Natural killer cell treated with Interleukin-12 subunit alpha and Interleukin-12 subunit beta and Interleukin-15 and Interleukin-18, amount 100 ng/mL, for 72 hours (primary cell): ENCODE results near the gene SRC. TPM values are rescaled to one million over a fixed set of nuclear protein-coding genes. Genes with fewer than 3 reads are reported as not detected.

Experiments used
- ATAC-seq, 2 donors: fragments of 150-1000 bp; cut with Tn5 transposase in 1 of 2; sonication (Bioruptor Pico), chemical (Tn5 transposase) in 1 of 2; 2 replicates each; pipeline ENCODE4 v1.10.0; 2021
- DNase-seq: peaks from one replicate; pipeline ENCODE4 v3.0.0; 2022; ENCODE audit warnings: low spot score
- H3K27ac Mint-ChIP-seq, 2 donors: 1 replicate in 1 of 2; 2 replicates in 1 of 2; pipeline ENCODE4 v1.8.0; 2022; ENCODE audit warnings: mixed read lengths in 2 of 2, mild to moderate bottlenecking in 1 of 2, moderate library complexity in 1 of 2
- H3K27me3 Mint-ChIP-seq, 2 donors: 1 replicate in 1 of 2; 2 replicates in 1 of 2; pipeline ENCODE4 v1.8.0; 2022; ENCODE audit warnings: mixed read lengths in 2 of 2
- H3K36me3 Mint-ChIP-seq: one replicate; pipeline ENCODE4 v1.8.0; 2022; ENCODE audit warnings: mixed read lengths
- H3K4me1 Mint-ChIP-seq, 2 donors: 1 replicate in 1 of 2; 2 replicates in 1 of 2; pipeline ENCODE4 v1.8.0; 2022; ENCODE audit warnings: low read depth in 2 of 2, mixed read lengths in 2 of 2, mild to moderate bottlenecking in 1 of 2
- H3K4me3 Mint-ChIP-seq: one replicate; pipeline ENCODE4 v1.8.0; 2022; ENCODE audit warnings: mixed read lengths
- H3K9me3 Mint-ChIP-seq: 2 replicates; pipeline ENCODE4 v1.8.0; 2022; ENCODE audit warnings: mixed read lengths
- total RNA-seq, 2 donors: library from RNA; stranded (reverse); gene quantifications; one replicate each; pipeline ENCODE4 v1.2.3, GENCODE V29; 2022

The SRC gene
- total RNA-seq, 2 donors from 2014 or later, result 6.8 to 8.6 TPM

DNA sequence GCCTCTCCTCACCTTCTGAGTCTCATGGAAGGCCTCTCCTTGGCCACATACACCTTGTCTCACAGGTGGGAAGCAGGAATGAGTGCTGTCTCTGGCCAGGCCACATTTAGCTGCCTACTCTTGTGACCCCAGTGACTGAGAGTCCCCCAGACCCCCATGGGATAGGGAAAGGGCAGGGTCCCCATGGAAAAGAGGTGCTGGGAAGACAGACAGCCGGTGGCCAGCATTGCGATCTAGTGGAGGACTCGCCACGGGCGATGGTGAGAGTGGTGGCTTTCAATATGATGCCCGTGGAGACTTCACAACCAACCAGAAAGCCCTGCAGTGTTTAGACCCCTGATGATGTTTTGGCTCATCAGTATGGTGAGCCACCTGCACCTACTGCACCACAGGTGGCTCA, 36.6 kb upstream of the SRC start:
- Mint-ChIP-seq H3K27ac (peak overlapping the region in 1 of 2 donors; percentile 21), H3K9me3 (no peaks in the 10 kb centered on the region), H3K36me3 (no peaks in the 10 kb centered on the region), H3K4me3 (no peak overlapping the region), H3K4me1 (peaks cover 22 to 29% of the 10 kb centered on the region in 2 donors), H3K27me3 (no peaks in the 10 kb centered on the region)
- ATAC-seq (no peak), DNase-seq (no peak)

- no peak overlapping the region for H3K4me3 Mint-ChIP-seq
- DNase-seq, result no peak
- no peak for ATAC-seq
- no peaks in the 10 kb centered on the region for H3K27me3 Mint-ChIP-seq
- no peaks in the 10 kb centered on the region for H3K36me3 Mint-ChIP-seq
- H3K9me3 Mint-ChIP-seq, result no peaks in the 10 kb centered on the region
- H3K4me1 Mint-ChIP-seq, result peaks cover 20 to 30% of the 10 kb centered on the region in 2 donors
- H3K27ac Mint-ChIP-seq, result peak overlapping the region in 1 of 2 donors; percentile 23
These were observed 35.9 kb upstream of the SRC start for GRCh38 chr20:37309936-37310590.

DNA sequence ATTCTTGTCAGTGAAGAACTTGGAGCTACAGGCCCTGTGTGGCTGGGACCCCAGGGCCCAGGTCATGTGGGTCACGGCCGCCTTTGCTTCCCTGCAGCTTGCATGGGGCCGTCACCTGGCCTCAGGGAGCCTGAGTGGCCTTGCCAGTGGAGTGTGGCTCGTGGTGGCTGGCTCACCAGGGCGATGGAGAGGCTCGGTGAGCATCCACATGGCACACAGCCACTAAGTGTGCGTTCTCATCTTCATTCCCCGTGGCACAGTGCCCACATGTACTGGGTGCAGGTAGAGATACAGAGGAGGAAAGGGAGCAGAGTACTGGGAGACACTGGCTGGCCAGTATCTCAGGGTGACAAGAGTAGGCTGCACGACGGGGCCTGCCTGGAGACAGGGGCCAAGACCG, 35.0 kb upstream of the SRC start:
- no peak for DNase-seq
- Mint-ChIP-seq H3K27ac (no peak overlapping the region), H3K9me3 (no peaks in the 10 kb centered on the region), H3K4me1 (peaks cover 24 to 38% of the 10 kb centered on the region in 2 donors), H3K27me3 (no peaks in the 10 kb centered on the region), H3K36me3 (no peaks in the 10 kb centered on the region), H3K4me3 (no peak overlapping the region)
- no peak for ATAC-seq

- Mint-ChIP-seq H3K4me3 (no peak overlapping the region), H3K27ac (no peak overlapping the region), H3K36me3 (no peaks in the 10 kb centered on the region), H3K4me1 (peaks cover 32 to 47% of the 10 kb centered on the region in 2 donors), H3K9me3 (no peaks in the 10 kb centered on the region), H3K27me3 (no peaks in the 10 kb centered on the region)
- DNase-seq (no peak), ATAC-seq (no peak)
These were observed 34.1 kb upstream of the SRC start for GRCh38 chr20:37311710-37312355.

- peaks cover 37 to 51% of the 10 kb centered on the region in 2 donors for H3K4me1 Mint-ChIP-seq
- no peaks in the 10 kb centered on the region for H3K36me3 Mint-ChIP-seq
These were observed 32.3 kb upstream of the SRC start for GRCh38 chr20:37313546-37314091.

DNA sequence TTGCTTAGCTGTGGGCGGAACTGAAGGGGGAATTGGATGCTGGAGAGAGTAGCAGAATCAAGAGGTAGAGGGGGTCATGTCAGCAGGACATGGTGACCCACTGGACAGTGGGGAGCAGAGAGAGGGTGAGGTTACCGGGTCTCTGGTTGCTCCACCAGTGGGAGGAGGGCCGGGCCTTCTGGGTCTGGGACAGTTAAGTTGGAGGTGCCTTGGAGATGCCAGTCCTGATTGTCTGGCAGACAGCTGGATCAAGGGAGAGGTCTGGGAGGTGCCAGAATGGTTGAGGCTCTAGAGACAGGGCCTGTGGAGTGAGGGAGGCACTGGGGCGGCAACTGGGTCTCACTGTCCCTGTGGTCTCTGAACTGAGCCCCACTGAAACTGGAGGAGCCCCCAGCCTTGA, 31.8 kb upstream of the SRC start:
- Mint-ChIP-seq H3K27me3 (no peaks in the 10 kb centered on the region), H3K4me1 (peaks cover 37 to 46% of the 10 kb centered on the region in 2 donors), H3K27ac (peak overlapping the region; percentile 37 to 88), H3K9me3 (no peaks in the 10 kb centered on the region), H3K36me3 (no peaks in the 10 kb centered on the region), H3K4me3 (no peak overlapping the region)
- ATAC-seq (no peak), DNase-seq (no peak)

More at GRCh38 chr20:37313546-37314091, 32.3 kb upstream of the SRC start:
- DNase-seq, result no peak
- peak overlapping the region; percentile 37 to 88 for H3K27ac Mint-ChIP-seq
- no peak for ATAC-seq
- no peaks in the 10 kb centered on the region for H3K9me3 Mint-ChIP-seq
- no peaks in the 10 kb centered on the region for H3K27me3 Mint-ChIP-seq
- H3K4me3 Mint-ChIP-seq, result no peak overlapping the region

DNA sequence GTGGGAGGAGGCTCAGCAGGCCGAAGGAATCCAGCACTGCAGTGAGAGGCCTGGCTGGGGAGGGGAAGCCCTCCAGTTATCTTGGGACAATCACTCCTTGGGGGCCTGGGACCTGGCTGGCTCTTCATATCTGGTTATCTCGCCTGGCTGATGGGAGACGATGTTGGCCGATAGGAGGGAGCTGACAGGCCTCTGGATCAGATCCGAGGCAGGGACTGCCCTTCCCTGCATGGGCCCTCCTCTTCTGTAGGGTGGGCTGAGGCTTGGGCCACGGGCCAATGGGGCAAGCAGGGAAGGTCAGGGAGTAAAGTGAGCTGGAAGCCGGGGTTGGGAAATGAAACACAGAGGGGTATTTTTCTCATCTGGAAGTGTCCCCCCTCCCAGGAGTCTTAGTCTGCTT, 31.3 kb upstream of the SRC start:
- H3K9me3 Mint-ChIP-seq, result no peaks in the 10 kb centered on the region
- no peaks in the 10 kb centered on the region for H3K36me3 Mint-ChIP-seq
- H3K27ac Mint-ChIP-seq, result peak overlapping the region; percentile 37 to 88
- H3K4me1 Mint-ChIP-seq, result peaks cover 37 to 45% of the 10 kb centered on the region in 2 donors
- no peaks in the 10 kb centered on the region for H3K27me3 Mint-ChIP-seq
- DNase-seq (no peak), ATAC-seq (no peak)
- no peak overlapping the region for H3K4me3 Mint-ChIP-seq

- Mint-ChIP-seq H3K27ac (peak overlapping the region; percentile 88 to 93), H3K9me3 (no peaks in the 10 kb centered on the region), H3K36me3 (no peaks in the 10 kb centered on the region), H3K27me3 (no peaks in the 10 kb centered on the region), H3K4me3 (no peak overlapping the region), H3K4me1 (peaks cover 37 to 44% of the 10 kb centered on the region in 2 donors)
- no peak for ATAC-seq
- DNase-seq, result no peak
These were observed 30.9 kb upstream of the SRC start for GRCh38 chr20:37315021-37315451.

DNA sequence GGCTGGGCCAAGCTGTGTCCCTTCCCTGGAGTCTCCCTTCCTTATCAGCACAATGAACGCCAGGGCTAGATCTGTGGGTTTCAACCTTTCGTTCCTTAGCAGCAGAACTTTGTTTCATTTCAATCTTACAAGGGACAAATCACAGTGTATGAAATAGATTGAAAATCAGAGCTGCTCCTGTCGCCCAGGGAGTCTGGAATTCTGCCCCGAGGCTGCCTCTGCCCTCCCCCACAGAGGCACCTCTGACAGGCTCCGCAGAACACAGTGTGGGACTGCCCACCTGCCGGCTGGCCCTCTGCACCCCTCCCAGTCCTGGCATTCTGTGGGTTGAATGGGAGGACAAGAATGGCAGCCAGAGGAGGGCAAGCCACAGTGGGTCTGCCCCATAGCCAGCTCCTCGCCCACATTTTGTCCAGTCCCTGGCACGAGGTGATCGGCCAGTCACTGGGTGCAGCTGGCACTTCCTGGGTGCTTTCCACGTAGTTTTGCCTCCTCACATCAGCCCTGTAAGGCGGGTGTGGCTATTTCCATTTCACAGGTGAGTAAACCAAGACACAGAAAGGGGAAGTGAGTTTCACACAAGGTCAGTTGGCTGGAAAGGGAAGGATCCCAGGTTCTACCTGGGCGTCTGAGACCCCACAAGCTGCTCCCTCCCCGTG, 30.4 kb upstream of the SRC start:
- peaks cover 37 to 40% of the 10 kb centered on the region in 2 donors for H3K4me1 Mint-ChIP-seq
- H3K4me3 Mint-ChIP-seq, result peak overlapping the region; percentile 55
- ATAC-seq (no peak), DNase-seq (no peak)
- H3K9me3 Mint-ChIP-seq, result no peaks in the 10 kb centered on the region
- H3K27me3 Mint-ChIP-seq, result no peaks in the 10 kb centered on the region
- H3K36me3 Mint-ChIP-seq, result no peaks in the 10 kb centered on the region
- peak overlapping the region; percentile 88 to 93 for H3K27ac Mint-ChIP-seq

DNA sequence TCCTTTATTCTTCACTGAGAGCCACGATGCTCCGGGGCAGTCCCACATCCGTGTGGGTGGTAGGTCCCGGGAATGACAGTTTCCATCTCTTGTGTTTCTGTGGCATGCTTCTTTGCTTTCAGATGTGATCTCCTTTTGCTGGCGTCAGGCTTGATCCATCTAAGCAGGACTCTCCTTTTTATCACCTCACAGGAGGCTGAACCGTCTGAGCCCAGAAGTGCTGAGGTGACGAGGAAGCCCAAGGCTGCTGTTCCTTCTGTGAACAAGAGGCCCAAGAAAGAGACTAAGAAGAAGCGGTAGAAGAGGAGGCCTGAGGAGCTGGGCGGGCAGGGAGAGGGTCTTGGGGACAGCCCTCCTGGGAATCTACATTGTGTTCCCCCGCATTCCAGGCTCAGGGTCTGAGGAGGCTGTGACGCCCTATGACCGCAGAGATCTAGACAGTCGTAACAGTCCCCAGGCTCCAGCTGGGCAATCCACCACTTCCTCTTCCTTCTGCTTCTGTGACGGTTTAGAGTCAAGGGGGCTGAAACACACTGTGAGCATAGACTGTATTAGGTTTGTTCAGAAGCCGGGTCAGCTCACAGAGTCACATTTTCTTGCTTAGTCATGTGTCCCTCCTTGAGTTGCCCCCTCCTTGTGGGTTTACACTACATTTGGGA, 29.7 kb upstream of the SRC start:
- ATAC-seq, result peak; percentile 83 to 86

DNA sequence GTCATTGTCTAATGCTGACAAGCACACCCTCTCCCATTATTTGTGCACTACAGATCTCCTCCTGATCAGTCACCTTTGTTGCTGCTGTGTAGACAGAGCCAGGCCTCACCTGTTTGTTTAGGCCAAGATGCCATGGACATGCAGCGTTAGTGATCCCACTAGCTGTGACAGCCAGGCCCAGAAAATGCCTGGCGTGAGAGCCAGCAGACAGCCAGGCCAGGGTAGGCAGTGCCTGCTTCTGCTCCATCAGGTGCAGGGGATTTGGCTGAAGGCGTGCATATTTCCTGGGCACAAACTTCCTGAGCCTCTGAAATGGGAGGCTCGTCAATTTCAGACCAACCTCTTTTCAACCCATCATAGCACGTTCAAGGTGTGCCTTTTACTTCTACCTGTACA, 29.2 kb upstream of the SRC start:
- Mint-ChIP-seq H3K27me3 (no peaks in the 10 kb centered on the region), H3K36me3 (no peaks in the 10 kb centered on the region), H3K27ac (peak overlapping the region; percentile 88 to 93), H3K4me3 (peak overlapping the region; percentile 55), H3K4me1 (peaks cover 37% of the 10 kb centered on the region in 2 donors), H3K9me3 (no peaks in the 10 kb centered on the region)
- no peak for ATAC-seq
- DNase-seq, result no peak

More for the DNA sequence above, 29.7 kb upstream of the SRC start:
- Mint-ChIP-seq H3K27me3 (no peaks in the 10 kb centered on the region), H3K27ac (peak overlapping the region; percentile 88 to 93), H3K4me3 (peak overlapping the region; percentile 55), H3K36me3 (no peaks in the 10 kb centered on the region), H3K9me3 (no peaks in the 10 kb centered on the region), H3K4me1 (peaks cover 37 to 39% of the 10 kb centered on the region in 2 donors)
- DNase-seq, result no peak

- no peaks in the 10 kb centered on the region for H3K27me3 Mint-ChIP-seq
- H3K9me3 Mint-ChIP-seq, result no peaks in the 10 kb centered on the region
- no peak for ATAC-seq
- H3K36me3 Mint-ChIP-seq, result no peaks in the 10 kb centered on the region
- H3K27ac Mint-ChIP-seq, result peak overlapping the region; percentile 88 to 93
- H3K4me3 Mint-ChIP-seq, result no peak overlapping the region
- peaks cover 34 to 37% of the 10 kb centered on the region in 2 donors for H3K4me1 Mint-ChIP-seq
- no peak for DNase-seq
These were observed 28.6 kb upstream of the SRC start for GRCh38 chr20:37317316-37317715.

GRCh38 chr20:37317994-37318640, 27.8 kb upstream of the SRC start:
- H3K9me3 Mint-ChIP-seq, result no peaks in the 10 kb centered on the region
- no peaks in the 10 kb centered on the region for H3K36me3 Mint-ChIP-seq
- no peaks in the 10 kb centered on the region for H3K27me3 Mint-ChIP-seq
- peaks cover 34 to 37% of the 10 kb centered on the region in 2 donors for H3K4me1 Mint-ChIP-seq
- H3K27ac Mint-ChIP-seq, result no peak overlapping the region
- no peak for DNase-seq
- no peak for ATAC-seq
- H3K4me3 Mint-ChIP-seq, result no peak overlapping the region
